ENCODE data around the gene APLF. TPM values are rescaled to one million over a fixed set of nuclear protein-coding genes. Genes with fewer than 3 reads are reported as not detected.
"Not testable (repeated sequence)": the region's sequence is repeated elsewhere in the genome, so short reads cannot be mapped to it uniquely, and the experiment has no call there.

Gene APLF
- total RNA-seq, 1 experiment from 2014 or later = 5.5 TPM

DNA sequence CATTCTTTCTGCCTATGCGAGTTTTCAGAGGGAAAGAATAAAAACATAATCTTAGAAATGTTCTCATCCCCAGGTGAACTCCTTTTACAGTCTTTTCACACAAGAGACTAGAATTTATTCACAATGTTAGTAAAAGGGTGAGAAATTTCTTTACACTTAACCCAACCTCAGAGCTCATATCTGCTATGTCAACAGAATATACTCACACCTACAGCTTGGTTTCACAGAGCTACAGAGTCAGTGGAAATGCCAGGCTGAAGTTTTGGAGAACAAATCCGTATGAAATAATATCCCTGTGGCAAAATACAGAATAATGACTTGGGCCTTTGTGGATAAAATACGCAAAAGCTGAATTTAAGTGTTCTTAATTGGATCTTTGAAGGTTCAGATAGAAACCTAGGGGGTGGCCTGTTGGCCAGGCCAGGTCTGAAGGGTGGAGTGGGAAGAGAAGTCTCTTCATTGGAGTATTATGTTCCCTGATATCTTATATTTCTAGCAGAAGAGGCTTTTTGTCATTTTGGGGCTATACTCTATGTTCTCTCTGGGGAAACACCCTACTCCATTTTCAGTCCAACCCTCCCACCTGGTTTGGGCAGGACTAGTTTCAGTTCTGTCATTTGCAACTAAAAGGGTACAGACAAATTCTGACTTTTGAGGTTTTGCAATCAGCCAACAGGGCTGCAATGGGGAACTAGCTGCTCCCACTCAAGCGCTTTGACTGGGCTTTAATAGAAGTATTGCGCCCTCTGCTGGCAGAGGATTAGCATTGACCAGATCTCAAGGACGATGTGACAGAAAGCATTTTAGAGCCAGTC, 26.0 kb upstream of the APLF start:
- Histone ChIP-seq H3K36me3 (ENCODE audit: insufficient read depth, low read length, poor library complexity, severe bottlenecking) (no peaks in the 10 kb centered on the region), H3K27me3 (replicated peaks; ENCODE audit: insufficient read depth, low read depth, low read length, poor library complexity) (no peaks in the 10 kb centered on the region), H3K27ac (ENCODE audit: low read depth, low read length, poor library complexity, severe bottlenecking) (no peak overlapping the region), H3K4me1 (ENCODE audit: insufficient read depth, low read length, poor library complexity, severe bottlenecking) (no peaks in the 10 kb centered on the region), H3K9me3 (ENCODE audit: low read depth, low read length, poor library complexity, severe bottlenecking) (no peaks in the 10 kb centered on the region), H3K4me3 (ENCODE audit: low read depth, low read length, poor library complexity, severe bottlenecking) (no peak overlapping the region)
- TF ChIP-seq, protein P1, sequence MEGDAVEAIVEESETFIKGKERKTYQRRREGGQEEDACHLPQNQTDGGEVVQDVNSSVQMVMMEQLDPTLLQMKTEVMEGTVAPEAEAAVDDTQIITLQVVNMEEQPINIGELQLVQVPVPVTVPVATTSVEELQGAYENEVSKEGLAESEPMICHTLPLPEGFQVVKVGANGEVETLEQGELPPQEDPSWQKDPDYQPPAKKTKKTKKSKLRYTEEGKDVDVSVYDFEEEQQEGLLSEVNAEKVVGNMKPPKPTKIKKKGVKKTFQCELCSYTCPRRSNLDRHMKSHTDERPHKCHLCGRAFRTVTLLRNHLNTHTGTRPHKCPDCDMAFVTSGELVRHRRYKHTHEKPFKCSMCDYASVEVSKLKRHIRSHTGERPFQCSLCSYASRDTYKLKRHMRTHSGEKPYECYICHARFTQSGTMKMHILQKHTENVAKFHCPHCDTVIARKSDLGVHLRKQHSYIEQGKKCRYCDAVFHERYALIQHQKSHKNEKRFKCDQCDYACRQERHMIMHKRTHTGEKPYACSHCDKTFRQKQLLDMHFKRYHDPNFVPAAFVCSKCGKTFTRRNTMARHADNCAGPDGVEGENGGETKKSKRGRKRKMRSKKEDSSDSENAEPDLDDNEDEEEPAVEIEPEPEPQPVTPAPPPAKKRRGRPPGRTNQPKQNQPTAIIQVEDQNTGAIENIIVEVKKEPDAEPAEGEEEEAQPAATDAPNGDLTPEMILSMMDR (conservative IDR thresholded peaks at IDR 0.05; ENCODE audit: low read depth, low read length) = peak; percentile 90
- TF ChIP-seq EZH2 (IDR thresholded peaks at IDR 0.05; ENCODE audit: borderline replicate concordance, low read depth, low read length, poor library complexity, severe bottlenecking) = no peak
- intact Hi-C loops (cut with micrococcal nuclease; ENCODE audit: unreplicated experiment) = loop anchor here (1.0 to 5.0 kb wide), 3 partner anchors 79 to 319 kb away; no protein-coding TSS in a partner anchor
- ChIA-PET POLR2A (ENCODE audit: low non-redundant PET) (no interaction called here), CTCF (interaction anchor here (0.6 to 1.3 kb wide), 5 partner anchors 11 to 1124 kb away, joined by 3 to 20 read pairs (median 3); no protein-coding TSS in a partner anchor)
- peak; percentile 93 for DNase-seq (ENCODE audit: low spot score)
- BruUV-seq (replicated peaks) = no TSS peak

DNA sequence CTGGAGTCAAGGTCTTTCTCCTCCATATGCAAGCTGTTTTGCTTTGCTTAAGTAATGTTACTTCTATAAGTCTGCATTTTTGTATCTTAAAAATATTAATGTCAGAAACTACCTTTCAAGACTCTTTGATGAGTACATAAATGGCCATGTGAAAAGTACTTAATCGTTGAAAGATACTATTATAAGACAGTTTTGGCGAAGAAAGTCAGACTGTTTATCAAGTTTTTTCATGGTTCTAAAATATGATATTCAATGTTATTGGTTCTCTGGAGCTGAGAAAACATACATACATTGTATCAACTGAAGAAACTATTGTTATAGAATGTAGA, 25.4 kb upstream of the APLF start:
- Histone ChIP-seq H3K27ac (ENCODE audit: low read depth, low read length, poor library complexity, severe bottlenecking) (no peak overlapping the region), H3K4me3 (ENCODE audit: low read depth, low read length, poor library complexity, severe bottlenecking) (no peak overlapping the region), H3K36me3 (ENCODE audit: insufficient read depth, low read length, poor library complexity, severe bottlenecking) (no peaks in the 10 kb centered on the region), H3K27me3 (replicated peaks; ENCODE audit: insufficient read depth, low read depth, low read length, poor library complexity) (no peaks in the 10 kb centered on the region), H3K9me3 (ENCODE audit: low read depth, low read length, poor library complexity, severe bottlenecking) (no peaks in the 10 kb centered on the region), H3K4me1 (ENCODE audit: insufficient read depth, low read length, poor library complexity, severe bottlenecking) (no peaks in the 10 kb centered on the region)
- TF ChIP-seq, protein P1 (conservative IDR thresholded peaks at IDR 0.05; ENCODE audit: low read depth, low read length) = no peak
- no peak for TF ChIP-seq EZH2 (IDR thresholded peaks at IDR 0.05; ENCODE audit: borderline replicate concordance, low read depth, low read length, poor library complexity, severe bottlenecking)
- ChIA-PET POLR2A (ENCODE audit: low non-redundant PET) (no interaction called here), CTCF (interaction anchor here (0.7 to 1.3 kb wide), 4 partner anchors 73 to 1123 kb away, joined by 3 to 20 read pairs (median 3); no protein-coding TSS in a partner anchor)
- DNase-seq (ENCODE audit: low spot score) = no peak
- BruUV-seq (replicated peaks) = no TSS peak
- intact Hi-C loops (cut with micrococcal nuclease; ENCODE audit: unreplicated experiment) = loop anchor here (1.0 to 5.0 kb wide), 3 partner anchors 80 to 320 kb away; no protein-coding TSS in a partner anchor

DNA sequence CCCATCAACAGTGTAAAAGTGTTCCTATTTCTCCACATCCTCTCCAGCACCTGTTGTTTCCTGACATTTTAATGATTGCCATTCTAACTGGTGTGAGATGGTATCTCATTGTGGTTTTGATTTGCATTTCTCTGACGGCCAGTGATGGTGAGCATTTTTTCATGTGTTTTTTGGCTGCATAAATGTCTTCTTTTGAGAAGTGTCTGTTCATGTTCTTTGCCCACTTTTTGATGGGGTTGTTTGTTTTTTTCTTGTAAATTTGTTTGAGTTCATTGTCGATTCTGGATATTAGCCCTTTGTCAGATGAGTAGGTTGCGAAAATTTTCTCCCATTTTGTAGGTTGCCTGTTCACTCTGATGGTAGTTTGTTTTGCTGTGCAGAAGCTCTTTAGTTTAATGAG, 21.0 kb upstream of the APLF start:
- POLR2A ChIA-PET (ENCODE audit: low non-redundant PET); H3K36me3 ChIP-seq (ENCODE audit: insufficient read depth, low read length, poor library complexity, severe bottlenecking); H3K9me3 ChIP-seq (ENCODE audit: low read depth, low read length, poor library complexity, severe bottlenecking); DNase-seq (ENCODE audit: low spot score); BruUV-seq (replicated peaks); H3K27me3 ChIP-seq (replicated peaks; ENCODE audit: insufficient read depth, low read depth, low read length, poor library complexity); CTCF ChIA-PET; intact Hi-C loops (cut with micrococcal nuclease; ENCODE audit: unreplicated experiment); H3K4me3 ChIP-seq (ENCODE audit: low read depth, low read length, poor library complexity, severe bottlenecking); H3K4me1 ChIP-seq (ENCODE audit: insufficient read depth, low read length, poor library complexity, severe bottlenecking); H3K27ac ChIP-seq (ENCODE audit: low read depth, low read length, poor library complexity, severe bottlenecking): not testable (repeated sequence)

DNA sequence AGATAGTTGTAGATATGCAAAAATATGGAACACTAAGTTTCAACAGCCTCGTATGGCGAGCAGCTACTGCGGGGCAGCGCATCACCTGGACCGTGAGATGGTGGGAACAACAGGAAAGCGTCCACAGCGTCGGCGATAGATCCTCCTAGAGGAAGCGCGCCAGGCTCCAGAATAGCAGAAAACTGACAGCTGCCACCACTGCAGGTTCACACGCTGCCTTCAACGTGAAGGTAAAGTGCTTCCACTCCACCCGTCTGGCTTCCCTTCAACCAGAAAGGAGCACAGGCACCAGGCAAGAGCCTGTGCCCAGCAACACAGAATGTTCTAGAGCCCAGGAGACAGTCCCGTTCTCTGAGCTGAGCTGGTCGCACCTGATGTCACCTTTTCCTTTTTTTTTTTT, 20.3 kb upstream of the APLF start:
- ChIA-PET POLR2A (ENCODE audit: low non-redundant PET) (no interaction called here), CTCF (no interaction called here)
- H3K4me3 ChIP-seq (ENCODE audit: low read depth, low read length, poor library complexity, severe bottlenecking) = no peak overlapping the region
- TF ChIP-seq, protein P1 (conservative IDR thresholded peaks at IDR 0.05; ENCODE audit: low read depth, low read length) = no peak
- TF ChIP-seq EZH2 (IDR thresholded peaks at IDR 0.05; ENCODE audit: borderline replicate concordance, low read depth, low read length, poor library complexity, severe bottlenecking) = no peak
- H3K27ac ChIP-seq (ENCODE audit: low read depth, low read length, poor library complexity, severe bottlenecking) = no peak overlapping the region
- no peaks in the 10 kb centered on the region for H3K27me3 ChIP-seq (replicated peaks; ENCODE audit: insufficient read depth, low read depth, low read length, poor library complexity)
- H3K4me1 ChIP-seq (ENCODE audit: insufficient read depth, low read length, poor library complexity, severe bottlenecking) = no peaks in the 10 kb centered on the region
- DNase-seq (ENCODE audit: low spot score) = no peak
- no TSS peak for BruUV-seq (replicated peaks)
- no peaks in the 10 kb centered on the region for H3K36me3 ChIP-seq (ENCODE audit: insufficient read depth, low read length, poor library complexity, severe bottlenecking)
- no peaks in the 10 kb centered on the region for H3K9me3 ChIP-seq (ENCODE audit: low read depth, low read length, poor library complexity, severe bottlenecking)
- intact Hi-C loops (cut with micrococcal nuclease; ENCODE audit: unreplicated experiment) = no loop called here
